Measurements from ENCODE around the gene TAX1BP3.
A peak's percentile ranks its signal among the peaks of the same experiment; 100 is the strongest.

Gene TAX1BP3

GRCh38 chr17:3659541-3660111 lies 8.8 kb downstream of the TAX1BP3 start:
- DNase-seq (ENCODE audit: extremely low read depth, low read depth) = peak; percentile 85
- H3K4me3 ChIP-seq (replicated peaks; ENCODE audit: low read depth, low read length) = no peak overlapping the region
- TF ChIP-seq CTCF (IDR thresholded peaks at IDR 0.05; ENCODE audit: low read depth, low read length, missing control alignments) = no peak

DNA sequence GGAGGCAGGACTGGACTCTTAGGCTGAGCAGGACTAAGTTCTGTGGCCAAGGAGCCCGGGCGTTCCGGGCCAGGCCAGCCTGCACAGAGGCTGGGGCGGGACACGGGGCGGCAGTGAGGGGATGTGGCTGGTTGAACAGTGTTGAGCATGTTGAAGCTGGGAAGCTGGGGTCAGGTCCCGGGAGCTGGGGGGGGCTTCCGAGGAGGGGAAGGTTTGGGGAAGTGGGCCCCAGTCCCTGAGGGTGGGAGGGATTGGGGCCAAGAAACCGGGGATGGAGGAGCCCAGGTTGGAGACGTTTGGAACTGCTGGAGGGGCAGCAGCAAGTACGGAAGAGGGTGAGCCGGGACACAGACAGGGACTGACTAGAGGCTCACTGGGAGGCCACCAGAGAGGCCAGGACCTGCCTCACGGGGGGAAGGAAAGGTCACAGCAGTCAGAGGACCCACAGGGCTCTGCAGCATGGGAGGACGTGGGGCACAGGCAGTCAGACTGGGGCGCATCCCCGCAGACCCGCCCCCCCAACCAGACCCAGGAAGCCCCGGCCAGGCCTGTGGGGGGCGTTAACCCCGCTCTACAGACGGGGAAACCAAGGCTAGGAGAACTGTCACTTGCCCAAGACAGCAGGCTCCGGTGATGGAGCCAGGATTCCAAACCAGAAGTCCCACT lies 9.5 kb downstream of the TAX1BP3 start:
- no peak for DNase-seq (ENCODE audit: extremely low read depth, low read depth)
- no peak overlapping the region for H3K4me3 ChIP-seq (replicated peaks; ENCODE audit: low read depth, low read length)
- TF ChIP-seq CTCF (IDR thresholded peaks at IDR 0.05; ENCODE audit: low read depth, low read length, missing control alignments) = no peak

GRCh38 chr17:3657874-3658783 lies 10.2 kb downstream of the TAX1BP3 start:
- no peak for DNase-seq (ENCODE audit: extremely low read depth, low read depth)
- no peak for TF ChIP-seq CTCF (IDR thresholded peaks at IDR 0.05; ENCODE audit: low read depth, low read length, missing control alignments)
- no peak overlapping the region for H3K4me3 ChIP-seq (replicated peaks; ENCODE audit: low read depth, low read length)

DNA sequence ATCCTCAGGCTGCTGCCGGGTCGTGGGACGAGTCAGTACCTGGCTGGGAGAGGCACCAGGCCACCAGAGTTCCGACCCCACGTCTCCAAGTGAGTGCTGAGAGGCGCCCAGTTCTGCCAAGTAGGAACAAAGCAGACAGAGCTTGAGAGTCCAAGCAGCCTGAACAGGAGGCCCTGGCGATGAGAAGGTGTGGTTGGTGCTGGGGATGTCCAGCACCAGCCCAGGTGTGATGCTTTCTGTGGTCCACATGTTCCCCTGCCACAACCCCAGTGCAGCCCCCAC lies 10.8 kb downstream of the TAX1BP3 start:
- no peak for TF ChIP-seq CTCF (IDR thresholded peaks at IDR 0.05; ENCODE audit: low read depth, low read length, missing control alignments)
- no peak overlapping the region for H3K4me3 ChIP-seq (replicated peaks; ENCODE audit: low read depth, low read length)
- no peak for DNase-seq (ENCODE audit: extremely low read depth, low read depth)

GRCh38 chr17:3656755-3657587 lies 11.4 kb downstream of the TAX1BP3 start:
- DNase-seq (ENCODE audit: extremely low read depth, low read depth) = no peak
- no peak overlapping the region for H3K4me3 ChIP-seq (replicated peaks; ENCODE audit: low read depth, low read length)
- TF ChIP-seq CTCF (IDR thresholded peaks at IDR 0.05; ENCODE audit: low read depth, low read length, missing control alignments) = no peak

- no peak for DNase-seq (ENCODE audit: extremely low read depth, low read depth)
- no peak for TF ChIP-seq CTCF (IDR thresholded peaks at IDR 0.05; ENCODE audit: low read depth, low read length, missing control alignments)
- no peak overlapping the region for H3K4me3 ChIP-seq (replicated peaks; ENCODE audit: low read depth, low read length)
Measured at GRCh38 chr17:3656353-3656752, 12.0 kb downstream of the TAX1BP3 start.
